ENCODE results near the gene FSTL5.

The FSTL5 gene

GRCh38 chr4:161419822-161420221 is 744.0 kb downstream of the FSTL5 start:
- DNase-seq, result no peak

- DNase-seq, result no peak
Observed at GRCh38 chr4:161411901-161412300, 751.9 kb downstream of the FSTL5 start.

- no peak for DNase-seq
Observed at GRCh38 chr4:161404346-161405110, 759.3 kb downstream of the FSTL5 start.

GRCh38 chr4:161403781-161404180 is 760.0 kb downstream of the FSTL5 start:
- no peak for DNase-seq

GRCh38 chr4:161393602-161394001 is 770.2 kb downstream of the FSTL5 start:
- no peak for DNase-seq

- no peak for DNase-seq
Observed at GRCh38 chr4:161382655-161383054, 781.1 kb downstream of the FSTL5 start.

GRCh38 chr4:161376275-161376674 is 787.5 kb downstream of the FSTL5 start:
- DNase-seq, result no peak

GRCh38 chr4:161364681-161365080 is 799.1 kb downstream of the FSTL5 start:
- no peak for DNase-seq

- no peak for DNase-seq
Observed at GRCh38 chr4:161360982-161361381, 802.8 kb downstream of the FSTL5 start.

- DNase-seq, result no peak
Observed at GRCh38 chr4:161359491-161359890, 804.3 kb downstream of the FSTL5 start.

- DNase-seq, result no peak
Observed at GRCh38 chr4:161356351-161356750, 807.4 kb downstream of the FSTL5 start.

GRCh38 chr4:161350946-161351345 is 812.9 kb downstream of the FSTL5 start:
- no peak for DNase-seq

- no peak for DNase-seq
Observed at GRCh38 chr4:161345741-161346140, 818.1 kb downstream of the FSTL5 start.

- no peak for DNase-seq
Observed at GRCh38 chr4:161343569-161343950, 820.2 kb downstream of the FSTL5 start.

GRCh38 chr4:161342881-161343568 is 820.8 kb downstream of the FSTL5 start:
- no peak for DNase-seq

GRCh38 chr4:161336621-161337020 is 827.2 kb downstream of the FSTL5 start:
- no peak for DNase-seq

GRCh38 chr4:161336016-161336530 is 827.7 kb downstream of the FSTL5 start:
- no peak for DNase-seq

All from SIG-M5 (cell line).